Activated CD8-positive, alpha-beta memory T cell treated with anti-CD3 and anti-CD28 coated beads, Interleukin-2, amount 10 ng/mL, durations not matched to agents 7 days and 5 days (primary cell): ENCODE results near the gene GRM4. TPM values are rescaled to one million over a fixed set of nuclear protein-coding genes. Genes with fewer than 3 reads are reported as not detected.

Source experiments
- ATAC-seq: fragments of 150-1000 bp; cut with Tn5 transposase; one replicate; pipeline ENCODE4 v1.10.0; 2021; ENCODE audit warnings: moderate library complexity
- CTCF ChIA-PET: fragments of 350-600 bp; sonication (Branson Sonifier 250); formaldehyde crosslinking; loops from one replicate; lab custom pipeline; 2021; ENCODE audit warnings: antibody characterized with exemption; lab: Charles Lee
- DNase-seq: peaks from one replicate; pipeline ENCODE4 v3.0.0-alpha.2; 2020
- H3K27ac Mint-ChIP-seq: one replicate; pipeline ENCODE4 v1.8.0; 2021; ENCODE audit warnings: mild to moderate bottlenecking, mixed read lengths
- H3K27me3 Mint-ChIP-seq: one replicate; pipeline ENCODE4 v1.8.0; 2021; ENCODE audit warnings: mixed read lengths
- H3K36me3 Mint-ChIP-seq: one replicate; pipeline ENCODE4 v1.8.0; 2021; ENCODE audit warnings: mild to moderate bottlenecking, mixed read lengths
- H3K4me1 Mint-ChIP-seq: one replicate; pipeline ENCODE4 v1.8.0; 2021; ENCODE audit warnings: mixed read lengths
- H3K4me3 Mint-ChIP-seq: one replicate; pipeline ENCODE4 v1.8.0; 2021; ENCODE audit warnings: mild to moderate bottlenecking, moderate library complexity, mixed read lengths
- H3K9me3 Mint-ChIP-seq: one replicate; pipeline ENCODE4 v1.8.0; 2022; ENCODE audit warnings: low read depth, mixed read lengths
- total RNA-seq, 2 experiments: library from RNA; stranded (reverse); gene quantifications; one replicate each; pipeline ENCODE4 v1.2.3, GENCODE V29; 2021

Gene GRM4
- total RNA-seq, 2 experiments from 2014 or later = not detected

GRCh38 chr6:33983109-33983716, 162.7 kb downstream of the GRM4 start:
- DNase-seq (no peak), ATAC-seq (no peak)
- Mint-ChIP-seq H3K36me3 (no peaks in the 10 kb centered on the region), H3K9me3 (no peaks in the 10 kb centered on the region), H3K27ac (no peak overlapping the region), H3K4me3 (no peak overlapping the region), H3K4me1 (peaks cover 10% of the 10 kb centered on the region), H3K27me3 (peaks cover 3% of the 10 kb centered on the region)
- CTCF ChIA-PET = interaction anchor here (1.3 kb wide), 1 partner anchor 24 kb away, joined by 4 read pairs; no protein-coding TSS in a partner anchor

GRCh38 chr6:33981861-33982260, 164.0 kb downstream of the GRM4 start:
- H3K4me3 Mint-ChIP-seq = no peak overlapping the region
- H3K27ac Mint-ChIP-seq = no peak overlapping the region
- DNase-seq (no peak), ATAC-seq (no peak)
- CTCF ChIA-PET = no interaction called here
- no peaks in the 10 kb centered on the region for H3K9me3 Mint-ChIP-seq
- peaks cover 10% of the 10 kb centered on the region for H3K4me1 Mint-ChIP-seq
- peaks cover 14% of the 10 kb centered on the region for H3K27me3 Mint-ChIP-seq
- H3K36me3 Mint-ChIP-seq = no peaks in the 10 kb centered on the region

GRCh38 chr6:33981421-33981820, 164.5 kb downstream of the GRM4 start:
- no peak overlapping the region for H3K4me3 Mint-ChIP-seq
- no peak for ATAC-seq
- H3K4me1 Mint-ChIP-seq = peaks cover 10% of the 10 kb centered on the region
- CTCF ChIA-PET = no interaction called here
- H3K27ac Mint-ChIP-seq = no peak overlapping the region
- DNase-seq = no peak
- peaks cover 16% of the 10 kb centered on the region for H3K27me3 Mint-ChIP-seq
- no peaks in the 10 kb centered on the region for H3K9me3 Mint-ChIP-seq
- no peaks in the 10 kb centered on the region for H3K36me3 Mint-ChIP-seq

- DNase-seq (no peak), ATAC-seq (no peak)
- Mint-ChIP-seq H3K27me3 (peaks cover 20% of the 10 kb centered on the region), H3K9me3 (no peaks in the 10 kb centered on the region), H3K4me1 (peaks cover 10% of the 10 kb centered on the region), H3K4me3 (no peak overlapping the region), H3K27ac (no peak overlapping the region), H3K36me3 (no peaks in the 10 kb centered on the region)
- CTCF ChIA-PET = no interaction called here
These were observed 165.4 kb downstream of the GRM4 start for GRCh38 chr6:33980176-33981175.

- no peak overlapping the region for H3K4me3 Mint-ChIP-seq
- no peak overlapping the region for H3K27ac Mint-ChIP-seq
- DNase-seq = no peak
- no peaks in the 10 kb centered on the region for H3K36me3 Mint-ChIP-seq
- ATAC-seq = no peak
- H3K9me3 Mint-ChIP-seq = no peaks in the 10 kb centered on the region
- peaks cover 10% of the 10 kb centered on the region for H3K4me1 Mint-ChIP-seq
- H3K27me3 Mint-ChIP-seq = peaks cover 21% of the 10 kb centered on the region
- CTCF ChIA-PET = interaction anchor here (0.9 kb wide), 1 partner anchor 208 kb away, joined by 3 read pairs; no protein-coding TSS in a partner anchor
These were observed 166.1 kb downstream of the GRM4 start for GRCh38 chr6:33979750-33980149.

GRCh38 chr6:33978412-33979150, 167.3 kb downstream of the GRM4 start:
- CTCF ChIA-PET = interaction anchor here (0.9 kb wide), 1 partner anchor 207 kb away, joined by 3 read pairs; no protein-coding TSS in a partner anchor
- no peak for ATAC-seq
- Mint-ChIP-seq H3K4me1 (peaks cover 10% of the 10 kb centered on the region), H3K27me3 (peaks cover 32% of the 10 kb centered on the region), H3K27ac (no peak overlapping the region), H3K4me3 (no peak overlapping the region), H3K9me3 (no peaks in the 10 kb centered on the region), H3K36me3 (no peaks in the 10 kb centered on the region)
- no peak for DNase-seq

GRCh38 chr6:33977606-33978411, 168.1 kb downstream of the GRM4 start:
- Mint-ChIP-seq H3K27me3 (peaks cover 35% of the 10 kb centered on the region), H3K9me3 (no peaks in the 10 kb centered on the region), H3K27ac (no peak overlapping the region), H3K4me1 (peaks cover 5% of the 10 kb centered on the region), H3K4me3 (no peak overlapping the region), H3K36me3 (no peaks in the 10 kb centered on the region)
- CTCF ChIA-PET = interaction anchor here (1.8 kb wide), 1 partner anchor 50 kb away, joined by 5 read pairs; no protein-coding TSS in a partner anchor
- no peak for DNase-seq
- no peak for ATAC-seq

- no peak for ATAC-seq
- no peaks in the 10 kb centered on the region for H3K4me1 Mint-ChIP-seq
- H3K27ac Mint-ChIP-seq = no peak overlapping the region
- no peaks in the 10 kb centered on the region for H3K9me3 Mint-ChIP-seq
- peaks cover 42% of the 10 kb centered on the region for H3K27me3 Mint-ChIP-seq
- peaks cover 1% of the 10 kb centered on the region for H3K36me3 Mint-ChIP-seq
- no peak overlapping the region for H3K4me3 Mint-ChIP-seq
- CTCF ChIA-PET = interaction anchor here (1.8 kb wide), 1 partner anchor 51 kb away, joined by 5 read pairs; no protein-coding TSS in a partner anchor
- no peak for DNase-seq
These were observed 169.2 kb downstream of the GRM4 start for GRCh38 chr6:33976437-33977360.

- H3K4me3 Mint-ChIP-seq = no peak overlapping the region
- ATAC-seq (no peak), DNase-seq (no peak)
- peaks cover 1% of the 10 kb centered on the region for H3K36me3 Mint-ChIP-seq
- no peaks in the 10 kb centered on the region for H3K4me1 Mint-ChIP-seq
- no peaks in the 10 kb centered on the region for H3K9me3 Mint-ChIP-seq
- no peak overlapping the region for H3K27ac Mint-ChIP-seq
- CTCF ChIA-PET = interaction anchor here (1.8 kb wide), 1 partner anchor 52 kb away, joined by 5 read pairs; no protein-coding TSS in a partner anchor
- peaks cover 50% of the 10 kb centered on the region for H3K27me3 Mint-ChIP-seq
These were observed 170.0 kb downstream of the GRM4 start for GRCh38 chr6:33975661-33976436.

GRCh38 chr6:33974471-33974870, 171.4 kb downstream of the GRM4 start:
- no peaks in the 10 kb centered on the region for H3K9me3 Mint-ChIP-seq
- no peak overlapping the region for H3K4me3 Mint-ChIP-seq
- DNase-seq (no peak), ATAC-seq (no peak)
- peaks cover 1% of the 10 kb centered on the region for H3K36me3 Mint-ChIP-seq
- no peak overlapping the region for H3K27ac Mint-ChIP-seq
- H3K4me1 Mint-ChIP-seq = no peaks in the 10 kb centered on the region
- CTCF ChIA-PET = no interaction called here
- peaks cover 63% of the 10 kb centered on the region for H3K27me3 Mint-ChIP-seq

- Mint-ChIP-seq H3K27me3 (peaks cover 67% of the 10 kb centered on the region), H3K4me1 (no peaks in the 10 kb centered on the region), H3K4me3 (no peak overlapping the region), H3K36me3 (peaks cover 1% of the 10 kb centered on the region), H3K27ac (no peak overlapping the region), H3K9me3 (no peaks in the 10 kb centered on the region)
- no peak for DNase-seq
- CTCF ChIA-PET = interaction anchor here (1.4 kb wide), 1 partner anchor 16 kb away, joined by 4 read pairs; no protein-coding TSS in a partner anchor
- no peak for ATAC-seq
These were observed 171.9 kb downstream of the GRM4 start for GRCh38 chr6:33974030-33974429.
